VCaP (cell line): ENCODE measurements around the gene C17orf78.
"Not testable (repeated sequence)": the region's sequence is repeated elsewhere in the genome, so short reads cannot be mapped to it uniquely, and the experiment has no call there.

Experiments
- H3K27ac ChIP-seq: fragments of 450-650 bp; 2 replicates; pipeline ENCODE4 v1.5.1; 2017
- TF ChIP-seq, protein P1 (sequence below): fragments of 450-650 bp; conservative IDR thresholded peaks from 2 replicates; pipeline ENCODE4 v1.5.1; 2017; ENCODE audit warnings: mild to moderate bottlenecking, moderate library complexity

Gene C17orf78

DNA sequence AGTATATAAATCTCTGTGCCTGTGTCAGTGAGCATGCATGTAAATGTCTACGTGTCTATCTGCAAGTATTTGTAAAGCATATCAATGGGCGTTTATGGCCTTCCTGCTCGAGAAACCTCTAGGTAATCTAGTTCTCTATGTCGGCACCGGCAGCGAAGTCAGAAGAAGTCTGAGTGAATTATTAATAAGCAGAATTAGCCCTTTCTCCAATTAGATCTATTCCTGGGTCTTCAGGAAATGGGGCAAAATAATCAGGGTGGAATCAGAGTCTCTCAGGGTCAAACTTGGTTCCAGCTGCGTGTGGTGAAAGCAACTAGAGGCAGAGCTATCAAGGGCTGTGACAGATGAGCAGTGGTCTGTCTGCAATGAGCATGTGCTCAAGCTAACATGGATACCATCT is at the start of gene C17orf78:
TSS of gene C17orf78 (plus strand) at position 280 of the 400 bp plus-strand sequence. CDS start at position 388, 108 bp downstream.
- TF ChIP-seq, protein P1, sequence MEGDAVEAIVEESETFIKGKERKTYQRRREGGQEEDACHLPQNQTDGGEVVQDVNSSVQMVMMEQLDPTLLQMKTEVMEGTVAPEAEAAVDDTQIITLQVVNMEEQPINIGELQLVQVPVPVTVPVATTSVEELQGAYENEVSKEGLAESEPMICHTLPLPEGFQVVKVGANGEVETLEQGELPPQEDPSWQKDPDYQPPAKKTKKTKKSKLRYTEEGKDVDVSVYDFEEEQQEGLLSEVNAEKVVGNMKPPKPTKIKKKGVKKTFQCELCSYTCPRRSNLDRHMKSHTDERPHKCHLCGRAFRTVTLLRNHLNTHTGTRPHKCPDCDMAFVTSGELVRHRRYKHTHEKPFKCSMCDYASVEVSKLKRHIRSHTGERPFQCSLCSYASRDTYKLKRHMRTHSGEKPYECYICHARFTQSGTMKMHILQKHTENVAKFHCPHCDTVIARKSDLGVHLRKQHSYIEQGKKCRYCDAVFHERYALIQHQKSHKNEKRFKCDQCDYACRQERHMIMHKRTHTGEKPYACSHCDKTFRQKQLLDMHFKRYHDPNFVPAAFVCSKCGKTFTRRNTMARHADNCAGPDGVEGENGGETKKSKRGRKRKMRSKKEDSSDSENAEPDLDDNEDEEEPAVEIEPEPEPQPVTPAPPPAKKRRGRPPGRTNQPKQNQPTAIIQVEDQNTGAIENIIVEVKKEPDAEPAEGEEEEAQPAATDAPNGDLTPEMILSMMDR = no peak
- H3K27ac ChIP-seq = no peak within 1 kb of the TSS

DNA sequence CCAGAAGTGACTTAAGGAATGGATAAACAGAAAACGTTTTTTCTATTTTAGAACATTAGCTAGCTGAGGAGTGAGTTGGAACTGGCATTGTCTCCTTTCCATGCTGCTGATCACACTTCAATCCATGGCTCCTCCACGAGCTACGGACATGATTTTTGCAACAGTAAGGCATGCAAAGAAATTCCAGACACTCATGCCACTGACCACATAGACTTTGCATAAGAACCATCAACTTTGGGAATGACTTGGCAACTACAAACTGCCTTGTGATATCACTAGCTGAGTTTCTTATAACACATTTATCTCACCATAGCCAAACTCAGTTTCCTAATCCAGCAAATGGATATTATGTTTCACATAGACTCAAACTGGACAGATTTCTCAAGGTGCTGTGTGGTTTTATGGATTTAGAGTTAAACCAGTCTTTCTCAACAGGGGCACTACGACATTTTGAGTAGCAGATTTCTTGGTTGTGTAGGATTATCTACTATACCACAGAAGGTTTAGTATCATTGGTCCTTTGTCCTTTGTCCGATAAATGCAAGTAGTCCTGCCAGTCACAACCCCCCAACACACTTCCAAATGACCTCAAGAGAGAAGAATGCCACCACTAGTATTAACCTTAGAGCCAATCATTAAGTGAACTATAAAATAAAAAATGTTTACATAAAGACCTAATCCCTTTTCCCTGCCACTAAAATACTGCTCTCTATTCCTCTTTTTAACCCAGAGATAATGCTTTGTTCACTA is 48.3 kb upstream of the C17orf78 start:
- no peak overlapping the region; the same call in 1 of the 2 replicates for H3K27ac ChIP-seq
- TF ChIP-seq, protein P1 = no peak

DNA sequence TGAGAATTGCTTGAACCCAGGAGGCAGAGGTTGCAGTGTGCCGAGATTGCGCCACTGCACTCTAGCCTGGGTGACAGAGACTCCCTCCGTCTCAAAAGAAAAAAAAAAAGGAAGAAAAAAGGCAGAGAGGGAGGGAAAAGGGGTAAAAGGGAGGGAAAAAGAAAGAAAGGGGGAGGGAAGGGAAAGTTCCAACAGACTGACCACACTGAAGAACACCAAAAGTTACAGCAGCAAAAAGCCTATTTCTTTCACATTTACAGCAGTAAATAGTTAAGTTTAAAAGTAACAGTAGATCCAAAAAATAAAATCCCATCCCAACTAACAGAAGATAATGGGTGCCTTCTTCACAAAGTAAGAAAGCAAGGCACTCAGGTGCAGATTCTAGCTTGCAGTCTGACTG is 36.9 kb upstream of the C17orf78 start:
- H3K27ac ChIP-seq = peak overlapping the region; percentile 14; the same call in 1 of the 2 replicates

DNA sequence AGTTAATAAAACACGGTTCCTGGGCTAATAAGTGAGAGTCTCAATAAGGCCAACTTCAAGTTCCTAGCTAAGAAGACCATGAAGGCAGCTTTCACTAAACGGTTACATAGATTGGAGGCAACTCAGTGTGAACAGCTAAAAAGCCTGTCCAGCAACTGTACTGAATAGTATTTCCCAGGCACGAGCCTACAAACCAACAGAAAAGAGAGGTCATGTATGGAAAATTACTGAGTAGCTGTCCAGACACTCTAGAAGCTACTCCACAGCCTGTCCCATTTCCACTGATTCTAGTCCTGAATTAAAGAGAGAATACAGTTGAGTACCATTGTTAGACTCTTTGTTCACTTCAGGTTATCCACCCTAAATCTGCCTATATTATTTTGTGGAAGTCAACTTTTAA is 36.5 kb upstream of the C17orf78 start:
- TF ChIP-seq, protein P1 = no peak

More for the DNA sequence above, 36.9 kb upstream of the C17orf78 start:
- TF ChIP-seq, protein P1 = no peak

DNA sequence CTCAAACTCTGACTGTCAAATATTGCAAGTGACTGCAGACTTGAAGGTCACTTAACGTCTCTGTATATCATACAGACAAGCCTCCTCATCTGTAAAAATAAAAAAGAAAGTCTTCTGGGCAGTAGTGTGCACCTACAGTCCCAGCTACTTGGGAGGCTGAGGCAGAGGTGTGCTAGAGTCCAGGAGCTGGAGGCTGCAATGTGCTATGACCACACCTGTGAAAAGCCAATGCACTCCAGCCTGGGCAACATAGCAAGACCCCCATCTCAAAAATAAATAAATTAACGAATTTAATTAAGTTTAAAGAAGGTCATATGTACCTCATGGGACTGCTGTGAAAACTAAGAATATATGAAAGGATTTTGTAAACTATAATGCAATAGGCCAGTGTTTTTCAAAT is 35.0 kb upstream of the C17orf78 start:
- TF ChIP-seq, protein P1 = no peak
- no peak overlapping the region for H3K27ac ChIP-seq

More for the DNA sequence above, 36.5 kb upstream of the C17orf78 start:
- peak overlapping the region; percentile 14; the same call in 1 of the 2 replicates for H3K27ac ChIP-seq

DNA sequence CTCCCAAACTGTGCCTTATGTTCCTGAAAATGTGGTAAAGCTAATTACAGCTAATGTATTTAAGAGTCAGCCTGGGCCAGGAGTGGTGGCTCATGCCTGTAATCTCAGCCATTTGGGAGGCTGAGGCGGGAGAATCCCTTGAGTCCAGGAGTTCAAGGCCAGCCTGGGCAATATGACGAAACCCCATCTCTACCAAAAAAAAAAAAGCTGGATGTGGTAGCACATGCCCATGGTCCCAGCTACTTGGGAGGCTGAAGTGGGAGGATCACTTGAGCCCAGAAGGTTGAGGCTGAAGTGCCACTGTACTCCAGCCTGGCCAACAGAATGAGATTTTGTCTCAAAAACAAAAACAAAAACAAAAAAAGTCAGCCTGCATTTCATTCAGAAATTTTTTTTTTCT is 33.2 kb upstream of the C17orf78 start:
- no peak overlapping the region for H3K27ac ChIP-seq
- TF ChIP-seq, protein P1 = no peak

DNA sequence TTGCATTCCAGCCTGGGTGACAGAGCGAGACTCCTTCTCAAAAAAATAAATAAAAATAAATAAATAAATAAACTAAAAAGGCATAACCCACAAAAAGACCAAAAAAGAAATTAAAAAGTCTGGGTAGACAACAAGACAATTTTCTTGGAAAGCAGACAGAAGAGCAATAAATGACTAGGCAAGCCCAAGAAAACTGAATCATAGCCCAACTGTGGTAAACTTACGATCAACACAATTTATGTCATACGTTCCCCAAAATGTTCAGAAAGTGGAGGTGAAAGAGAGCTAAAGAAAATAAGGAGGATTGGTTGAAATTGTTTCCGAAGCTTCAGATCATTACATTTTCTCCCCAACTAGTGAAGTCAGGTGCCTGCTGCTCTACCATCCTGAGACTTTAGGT is 31.3 kb upstream of the C17orf78 start:
- no peak overlapping the region for H3K27ac ChIP-seq

DNA sequence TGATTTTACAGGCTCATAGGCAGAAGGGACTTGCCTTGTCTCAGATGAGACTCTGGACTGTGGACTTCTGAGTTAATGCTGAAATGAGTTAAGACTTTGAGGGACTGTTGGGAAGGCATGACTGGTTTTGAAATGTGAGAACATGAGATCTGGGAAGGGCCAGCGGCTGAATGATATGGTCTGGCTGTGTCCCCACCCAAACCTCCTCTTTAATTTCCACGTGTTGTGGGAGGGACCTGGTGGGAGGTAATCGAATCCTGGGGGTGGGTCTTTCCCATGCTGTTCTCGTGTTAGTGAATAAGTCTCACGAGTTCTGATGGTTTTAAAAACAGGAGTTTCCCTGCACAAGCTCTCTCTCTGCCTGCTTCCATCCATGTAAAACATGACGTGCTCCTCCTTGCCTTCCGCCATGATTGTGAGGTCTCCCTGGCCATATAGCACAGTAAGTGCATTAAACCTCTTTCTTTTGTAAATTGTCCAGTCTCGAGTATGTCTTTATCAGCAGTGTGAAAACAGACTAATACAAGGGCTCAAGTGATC is 28.9 kb upstream of the C17orf78 start:
- H3K27ac ChIP-seq = not testable (repeated sequence)

More for the DNA sequence above, 31.3 kb upstream of the C17orf78 start:
- TF ChIP-seq, protein P1 = no peak

DNA sequence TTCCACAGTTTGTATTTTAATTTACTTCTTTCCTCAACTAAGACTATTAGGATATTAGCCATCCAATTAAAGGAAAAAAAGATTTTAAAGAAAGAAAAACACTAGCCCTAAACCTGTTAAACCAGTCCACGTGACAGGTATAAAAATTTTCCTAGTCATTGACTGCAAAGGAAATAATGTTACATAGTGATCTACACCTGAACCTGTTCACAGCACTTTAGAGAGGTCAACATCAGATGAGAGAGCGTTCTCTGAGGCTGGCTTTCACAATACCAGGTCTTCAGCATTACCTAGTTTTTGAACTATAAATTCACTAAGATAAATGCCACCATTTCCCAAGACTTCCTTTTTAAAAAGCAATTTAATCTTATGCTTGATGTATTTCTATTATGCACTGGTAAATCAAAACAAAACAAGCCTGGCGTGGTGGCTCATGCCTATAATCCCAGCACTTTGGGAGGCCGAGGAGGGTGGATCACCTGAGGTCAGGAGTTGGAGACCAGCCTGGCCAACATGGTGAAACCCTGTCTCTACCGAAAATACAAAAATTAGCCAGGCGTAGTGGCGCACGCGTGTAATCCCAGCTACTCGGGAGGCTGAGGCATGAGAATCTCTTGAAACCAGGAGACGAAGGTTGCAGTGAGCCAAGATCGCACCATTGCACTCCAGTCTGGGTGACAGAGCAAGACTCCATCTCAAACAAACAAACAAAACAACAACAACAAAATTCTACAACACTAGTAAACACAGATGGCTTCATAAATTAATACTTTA is 18.8 kb upstream of the C17orf78 start:
- peak overlapping the region; percentile 98 for H3K27ac ChIP-seq
